Measurements from ENCODE around the gene MUC5AC.

- TF ChIP-seq CTCF (IDR thresholded peaks at IDR 0.05; ENCODE audit: low read depth, low read length) = no peak
- TF ChIP-seq EZH2phosphoT487 (IDR thresholded peaks at IDR 0.05; ENCODE audit: low read depth) = no peak
These were observed 35.1 kb upstream of the MUC5AC start for GRCh38 chr11:1122664-1123002.
